Measurements from ENCODE around the gene KRTAP10-9.

KRTAP10-9 gene

GRCh38 chr21:44650265-44650972 lies 23.5 kb downstream of the KRTAP10-9 start:
- no peak for DNase-seq (ENCODE audit: low read depth)
- no peak for TF ChIP-seq CTCF (IDR thresholded peaks at IDR 0.05; ENCODE audit: insufficient read depth, low read depth, low read length, missing control alignments)
- H3K4me3 ChIP-seq (ENCODE audit: low read length): no peak overlapping the region

- H3K4me3 ChIP-seq (ENCODE audit: low read length): no peak overlapping the region
- TF ChIP-seq CTCF (IDR thresholded peaks at IDR 0.05; ENCODE audit: insufficient read depth, low read depth, low read length, missing control alignments): no peak
- DNase-seq (ENCODE audit: low read depth): no peak
Observed at GRCh38 chr21:44650973-44651675, 24.2 kb downstream of the KRTAP10-9 start.

- H3K4me3 ChIP-seq (ENCODE audit: low read length): no peak overlapping the region
- TF ChIP-seq CTCF (IDR thresholded peaks at IDR 0.05; ENCODE audit: insufficient read depth, low read depth, low read length, missing control alignments): no peak
- DNase-seq (ENCODE audit: low read depth): no peak
Observed at GRCh38 chr21:44653123-44653522, 26.2 kb downstream of the KRTAP10-9 start.

- no peak for TF ChIP-seq CTCF (IDR thresholded peaks at IDR 0.05; ENCODE audit: insufficient read depth, low read depth, low read length, missing control alignments)
- no peak overlapping the region for H3K4me3 ChIP-seq (ENCODE audit: low read length)
- DNase-seq (ENCODE audit: low read depth): no peak
Observed at GRCh38 chr21:44653656-44654575, 27.0 kb downstream of the KRTAP10-9 start.

GRCh38 chr21:44654576-44655175 lies 27.8 kb downstream of the KRTAP10-9 start, which contains the start of gene KRTAP12-4:
Gene KRTAP12-4, minus strand, starts transcription at chr21:44654659. Its CDS starts 45 bp downstream, at chr21:44654614.
- no peak for DNase-seq (ENCODE audit: low read depth)
- no peak for TF ChIP-seq CTCF (IDR thresholded peaks at IDR 0.05; ENCODE audit: insufficient read depth, low read depth, low read length, missing control alignments)
- H3K4me3 ChIP-seq (ENCODE audit: low read length): no peak within 1 kb of the TSS

GRCh38 chr21:44656868-44657267 lies 30.0 kb downstream of the KRTAP10-9 start:
- H3K4me3 ChIP-seq (ENCODE audit: low read length): no peak overlapping the region
- no peak for DNase-seq (ENCODE audit: low read depth)
- no peak for TF ChIP-seq CTCF (IDR thresholded peaks at IDR 0.05; ENCODE audit: insufficient read depth, low read depth, low read length, missing control alignments)

Measured in epithelial cell of esophagus (primary cell).